Stimulated activated memory B cell treated with anti-CD40 and anti-IgM and Interleukin-4, amounts not matched to agents 10 μg/mL and 1 μg/mL and 100 μg/mL, for 72 hours (primary cell): ENCODE data around the gene DENR.
"Not testable (repeated sequence)": the region's sequence is repeated elsewhere in the genome, so short reads cannot be mapped to it uniquely, and the experiment has no call there.

Source experiments
- ATAC-seq: fragments of 150-1000 bp; cut with Tn5 transposase; 2 replicates; pipeline ENCODE4 v1.10.0; 2021
- H3K27ac Mint-ChIP-seq: one replicate; pipeline ENCODE4 v1.8.0; 2022; ENCODE audit warnings: mild to moderate bottlenecking, mixed read lengths
- H3K27me3 Mint-ChIP-seq: one replicate; pipeline ENCODE4 v1.8.0; 2022; ENCODE audit warnings: mixed read lengths
- H3K36me3 Mint-ChIP-seq: one replicate; pipeline ENCODE4 v1.8.0; 2022; ENCODE audit warnings: mixed read lengths
- H3K4me1 Mint-ChIP-seq: one replicate; pipeline ENCODE4 v1.8.0; 2022; ENCODE audit warnings: mixed read lengths
- H3K4me3 Mint-ChIP-seq: one replicate; pipeline ENCODE4 v1.8.0; 2022; ENCODE audit warnings: mild to moderate bottlenecking, moderate library complexity, mixed read lengths
- H3K9me3 Mint-ChIP-seq: one replicate; pipeline ENCODE4 v1.8.0; 2022; ENCODE audit warnings: mixed read lengths

Gene DENR

DNA sequence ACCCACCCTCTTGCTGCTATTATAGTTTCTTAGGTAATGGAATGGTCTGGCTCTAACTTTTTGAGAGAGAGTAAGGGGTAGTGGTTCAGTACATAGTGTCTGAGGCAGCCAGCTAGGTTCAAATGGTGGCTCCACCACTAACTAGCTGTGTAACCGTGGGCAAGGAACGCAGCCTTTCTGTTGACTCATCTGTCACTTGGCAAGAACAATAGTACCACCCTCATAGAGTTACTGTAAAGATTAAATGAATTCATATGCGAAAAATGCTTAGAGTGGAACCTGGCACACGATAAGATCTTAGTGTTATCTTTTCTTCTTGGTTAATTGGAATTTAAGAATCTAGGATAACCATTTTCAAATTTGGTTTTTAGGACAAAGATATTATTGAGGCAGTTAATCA is 35.8 kb downstream of the DENR start:
- H3K36me3 Mint-ChIP-seq, result no peaks in the 10 kb centered on the region
- no peaks in the 10 kb centered on the region for H3K9me3 Mint-ChIP-seq
- no peak overlapping the region for H3K27ac Mint-ChIP-seq
- no peaks in the 10 kb centered on the region for H3K27me3 Mint-ChIP-seq
- no peak for ATAC-seq
- no peaks in the 10 kb centered on the region for H3K4me1 Mint-ChIP-seq
- no peak overlapping the region for H3K4me3 Mint-ChIP-seq

DNA sequence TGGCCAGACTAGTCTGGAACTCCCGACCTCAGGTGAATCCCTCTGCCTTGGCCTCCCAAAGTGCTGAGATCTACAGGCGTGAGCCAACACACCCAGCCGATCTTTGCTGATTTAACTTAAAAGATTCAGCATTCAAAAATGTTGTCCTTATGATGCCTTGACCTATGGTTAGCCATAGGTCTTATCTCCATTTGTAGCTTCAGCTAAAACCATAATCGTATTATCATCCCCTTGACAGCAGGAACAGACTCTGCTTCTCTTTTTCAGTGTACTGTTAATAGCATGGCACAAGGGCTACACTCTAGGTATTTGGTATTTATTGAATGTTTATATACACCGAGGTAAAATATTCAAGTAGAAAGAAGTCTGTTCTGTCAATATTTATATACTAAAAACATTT is 37.0 kb downstream of the DENR start:
- Mint-ChIP-seq H3K4me1 (peaks cover 5% of the 10 kb centered on the region), H3K9me3 (no peaks in the 10 kb centered on the region), H3K27ac (no peak overlapping the region), H3K36me3 (no peaks in the 10 kb centered on the region), H3K27me3 (no peaks in the 10 kb centered on the region), H3K4me3 (no peak overlapping the region)
- ATAC-seq, result no peak

DNA sequence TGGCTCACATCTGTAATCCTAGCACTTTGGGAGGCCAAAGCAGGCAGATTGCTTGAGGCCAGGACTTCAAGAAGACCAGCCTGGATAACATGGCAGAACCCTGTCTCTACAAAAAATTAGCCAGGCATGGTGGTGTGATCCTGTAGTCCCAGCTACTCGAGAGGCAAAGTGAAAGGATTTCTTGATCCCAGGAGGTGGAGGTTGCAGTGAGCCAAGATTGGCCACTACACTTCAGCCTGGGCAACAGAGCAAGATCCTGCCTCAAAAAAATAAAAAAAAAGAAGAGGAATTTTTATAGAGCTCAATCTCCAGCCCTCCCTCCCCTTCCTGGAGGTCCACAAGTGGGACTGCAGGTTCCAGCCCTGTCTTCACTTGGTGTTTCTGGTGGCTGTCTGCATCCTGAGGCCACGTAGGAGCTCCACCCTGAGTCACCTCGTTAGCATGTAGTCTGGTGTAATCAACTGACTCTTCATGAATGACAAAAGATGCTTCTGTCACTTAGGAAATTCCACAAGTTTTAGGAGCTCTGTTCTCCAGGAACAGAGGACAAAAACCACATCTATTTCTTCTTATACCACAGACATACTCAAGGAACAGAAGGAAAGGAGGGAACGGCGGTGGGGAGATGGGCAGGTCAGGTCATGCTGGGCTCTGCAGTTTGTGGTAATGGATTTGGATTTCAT is 37.9 kb downstream of the DENR start:
- Mint-ChIP-seq H3K4me1 (peaks cover 5% of the 10 kb centered on the region), H3K36me3 (no peaks in the 10 kb centered on the region), H3K9me3 (no peaks in the 10 kb centered on the region), H3K27me3 (no peaks in the 10 kb centered on the region), H3K27ac (no peak overlapping the region), H3K4me3 (no peak overlapping the region)
- no peak for ATAC-seq

DNA sequence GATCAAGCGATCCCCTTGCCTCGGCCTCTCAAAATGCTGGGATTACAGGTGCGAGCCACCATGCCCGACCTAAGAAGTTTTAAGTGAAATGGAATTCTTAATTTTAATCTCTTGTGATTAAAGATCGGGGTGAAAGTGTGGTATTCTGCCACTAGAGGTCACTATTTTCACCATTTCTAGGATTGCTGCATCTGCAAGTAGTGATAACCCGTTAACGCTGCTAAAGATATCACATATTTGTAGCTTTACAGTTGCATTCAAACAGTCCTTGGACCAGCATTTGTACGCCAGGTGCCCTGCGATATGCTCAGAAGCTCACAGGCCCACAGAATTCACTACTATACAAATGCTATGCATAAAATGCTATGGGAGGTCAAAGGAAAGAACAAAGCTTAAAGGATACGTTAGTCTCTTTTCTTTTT is 41.1 kb downstream of the DENR start:
- peaks cover 5% of the 10 kb centered on the region for H3K4me1 Mint-ChIP-seq
- no peak overlapping the region for H3K4me3 Mint-ChIP-seq
- H3K9me3 Mint-ChIP-seq, result no peaks in the 10 kb centered on the region
- no peaks in the 10 kb centered on the region for H3K27me3 Mint-ChIP-seq
- ATAC-seq, result no peak
- H3K27ac Mint-ChIP-seq, result no peak overlapping the region
- H3K36me3 Mint-ChIP-seq, result no peaks in the 10 kb centered on the region

DNA sequence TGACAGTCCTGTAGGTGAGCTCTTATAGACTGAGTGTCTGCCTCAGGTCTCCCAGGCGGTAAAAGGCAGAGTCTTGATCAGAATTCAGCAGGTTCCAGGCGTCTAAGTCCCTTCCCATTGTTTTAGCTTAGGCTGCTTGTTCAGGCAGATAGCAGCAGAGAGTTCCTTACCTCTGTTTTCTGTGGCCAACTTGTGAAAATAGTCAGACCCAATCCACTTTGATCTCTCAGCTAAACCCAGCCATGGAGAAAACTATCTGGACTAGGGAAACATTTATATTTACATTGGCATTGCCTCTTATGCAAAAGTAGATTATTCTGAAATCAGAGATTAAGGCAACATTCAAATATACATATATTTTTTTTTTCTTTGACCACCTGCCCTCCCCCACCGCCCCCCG is 43.2 kb downstream of the DENR start:
- Mint-ChIP-seq H3K36me3 (no peaks in the 10 kb centered on the region), H3K4me1 (peaks cover 5% of the 10 kb centered on the region), H3K27me3 (no peaks in the 10 kb centered on the region), H3K9me3 (no peaks in the 10 kb centered on the region), H3K27ac (no peak overlapping the region), H3K4me3 (no peak overlapping the region)
- no peak for ATAC-seq

DNA sequence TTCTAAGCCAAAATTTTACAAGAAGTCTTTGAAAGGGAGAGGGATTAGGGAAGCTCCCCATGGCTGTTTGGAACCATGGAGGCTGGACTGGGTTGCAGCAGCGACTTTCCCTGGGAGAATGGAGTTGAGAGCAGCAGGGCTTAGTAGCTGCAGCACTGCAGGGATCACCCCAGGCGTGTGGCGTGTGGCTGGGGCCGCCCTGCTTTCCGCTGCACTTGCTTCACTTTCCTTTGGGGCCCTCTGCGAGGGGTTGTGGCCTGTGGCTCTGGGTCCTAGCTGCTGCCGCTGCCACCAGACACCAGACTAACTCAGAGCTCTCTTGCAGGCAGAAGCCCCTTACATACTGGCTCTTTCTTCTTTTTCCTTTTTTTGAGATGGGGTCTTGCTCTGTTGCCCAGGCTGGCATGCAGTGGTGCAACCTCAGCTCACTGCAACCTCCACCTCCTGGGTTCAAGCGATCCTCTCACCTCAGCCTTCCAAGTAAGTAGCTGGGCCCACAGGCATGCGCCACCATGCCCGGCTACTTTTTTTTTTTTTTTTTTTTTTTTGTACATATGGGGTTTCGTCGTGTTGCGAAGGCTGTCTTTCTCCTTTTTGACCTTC is 47.1 kb downstream of the DENR start:
- Mint-ChIP-seq H3K4me1 (no peaks in the 10 kb centered on the region), H3K36me3 (no peaks in the 10 kb centered on the region), H3K27me3 (no peaks in the 10 kb centered on the region), H3K27ac (no peak overlapping the region), H3K4me3 (no peak overlapping the region), H3K9me3 (no peaks in the 10 kb centered on the region)
- no peak for ATAC-seq

DNA sequence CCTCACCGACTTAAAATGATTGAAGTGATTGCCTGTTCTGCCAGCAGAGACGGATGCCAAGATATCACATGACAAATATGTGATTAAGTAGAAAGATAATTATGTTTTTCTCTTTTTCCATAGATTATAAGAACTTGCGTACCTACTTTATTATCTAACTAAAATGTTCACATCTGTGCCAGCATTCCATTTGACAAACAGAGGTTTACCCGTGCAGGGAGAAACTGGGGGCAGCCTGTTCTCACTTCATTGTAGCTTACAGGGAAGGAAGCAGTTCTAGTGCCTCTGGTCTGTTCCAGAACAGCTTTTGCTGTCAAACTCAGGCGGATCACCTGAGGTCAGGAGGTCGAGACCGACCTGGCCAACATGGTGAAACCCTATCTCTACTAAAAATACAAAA is 51.3 kb downstream of the DENR start:
- Mint-ChIP-seq H3K36me3 (no peaks in the 10 kb centered on the region), H3K4me1 (peaks cover 4% of the 10 kb centered on the region), H3K27ac (no peak overlapping the region), H3K4me3 (no peak overlapping the region), H3K9me3 (no peaks in the 10 kb centered on the region), H3K27me3 (no peaks in the 10 kb centered on the region)
- no peak for ATAC-seq

DNA sequence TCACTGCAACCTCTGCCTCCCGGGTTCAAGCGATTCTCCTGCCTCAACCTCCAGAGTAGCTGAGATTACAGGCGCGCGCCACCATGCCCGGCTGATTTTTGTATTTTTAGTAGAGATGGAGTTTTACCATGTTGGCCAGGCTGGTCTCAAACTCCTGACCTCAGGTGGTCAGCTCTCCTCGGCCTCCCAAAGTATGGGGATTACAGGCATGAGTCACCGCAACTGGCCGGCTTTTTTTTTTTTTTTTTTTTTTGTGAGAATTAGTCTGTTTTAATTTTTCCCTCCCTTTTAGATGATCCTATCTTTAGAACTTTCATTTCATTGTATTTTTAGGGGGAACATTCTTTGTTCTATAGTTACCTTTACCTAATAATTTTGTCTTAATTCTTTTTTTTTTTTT is 52.3 kb downstream of the DENR start:
- not testable (repeated sequence) for H3K9me3 Mint-ChIP-seq, H3K4me3 Mint-ChIP-seq, H3K4me1 Mint-ChIP-seq, ATAC-seq, H3K27me3 Mint-ChIP-seq, H3K36me3 Mint-ChIP-seq, H3K27ac Mint-ChIP-seq

DNA sequence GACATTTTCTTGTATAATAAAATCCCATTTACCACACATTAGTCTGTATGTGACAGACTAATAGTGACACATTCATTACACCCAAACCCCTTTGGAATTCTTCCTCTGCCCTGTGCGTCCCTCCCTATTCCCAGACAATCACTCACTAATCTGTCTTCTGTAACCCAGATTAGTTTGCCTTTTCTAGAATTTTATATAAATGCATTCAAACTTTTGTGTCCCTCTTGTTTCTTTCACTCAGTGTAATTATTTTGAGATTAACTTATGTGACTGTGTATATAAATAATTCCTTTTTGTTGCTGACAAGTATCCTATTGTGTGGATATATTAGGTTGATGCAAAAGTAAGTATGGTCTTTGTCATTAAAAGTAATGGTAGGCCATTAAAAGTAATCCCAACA is 55.0 kb downstream of the DENR start:
- H3K4me3 Mint-ChIP-seq, result no peak overlapping the region
- no peak overlapping the region for H3K27ac Mint-ChIP-seq
- ATAC-seq, result no peak
- H3K27me3 Mint-ChIP-seq, result no peaks in the 10 kb centered on the region
- H3K36me3 Mint-ChIP-seq, result no peaks in the 10 kb centered on the region
- H3K4me1 Mint-ChIP-seq, result peaks cover 17% of the 10 kb centered on the region
- no peaks in the 10 kb centered on the region for H3K9me3 Mint-ChIP-seq

DNA sequence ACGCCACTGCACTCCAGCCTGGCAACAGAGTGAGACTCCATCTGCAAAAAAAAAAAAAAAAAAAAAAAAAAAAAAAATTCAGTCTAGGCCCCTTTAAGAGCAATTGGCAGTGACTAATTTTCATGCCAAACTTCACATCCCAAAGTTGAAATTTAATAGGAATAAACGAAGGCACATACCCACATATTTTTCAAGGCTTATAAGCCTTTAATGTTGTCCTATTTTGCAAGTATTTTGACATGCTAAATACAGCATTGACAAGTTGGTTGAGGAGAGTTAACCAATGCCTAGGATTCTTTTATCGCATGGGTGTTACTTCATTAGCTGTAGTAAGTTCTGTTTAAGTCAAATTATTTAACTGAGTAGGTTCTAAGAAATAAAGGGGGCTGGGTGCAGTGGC is 59.2 kb downstream of the DENR start:
- ATAC-seq, result no peak
- Mint-ChIP-seq H3K36me3 (no peaks in the 10 kb centered on the region), H3K9me3 (no peaks in the 10 kb centered on the region), H3K27me3 (no peaks in the 10 kb centered on the region), H3K4me3 (no peak overlapping the region), H3K4me1 (peaks cover 50% of the 10 kb centered on the region), H3K27ac (peak overlapping the region; percentile 87)

DNA sequence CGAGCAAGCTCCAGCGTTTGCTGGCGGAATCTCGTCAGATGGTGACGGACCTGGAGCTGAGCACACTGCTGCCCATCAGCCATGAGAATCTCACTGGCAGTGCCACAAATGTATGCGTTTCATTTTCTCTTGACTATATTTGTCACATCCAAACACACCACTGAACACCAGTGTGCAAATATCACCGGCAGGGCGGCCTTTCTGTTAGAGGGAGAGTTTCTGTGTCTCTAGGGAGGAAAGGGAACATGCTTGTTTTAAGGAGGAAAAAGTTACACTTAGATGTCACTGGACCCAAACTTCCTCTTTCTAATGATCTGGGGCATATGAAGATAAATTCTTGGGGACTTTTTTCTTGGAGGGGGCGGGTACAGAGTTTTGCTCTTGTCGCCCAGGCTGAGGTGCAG is 60.7 kb downstream of the DENR start:
- Mint-ChIP-seq H3K27ac (peak overlapping the region; percentile 87), H3K9me3 (no peaks in the 10 kb centered on the region), H3K4me3 (peak overlapping the region; percentile 69), H3K4me1 (peaks cover 50% of the 10 kb centered on the region), H3K27me3 (no peaks in the 10 kb centered on the region), H3K36me3 (no peaks in the 10 kb centered on the region)
- peak; percentile 98 for ATAC-seq

DNA sequence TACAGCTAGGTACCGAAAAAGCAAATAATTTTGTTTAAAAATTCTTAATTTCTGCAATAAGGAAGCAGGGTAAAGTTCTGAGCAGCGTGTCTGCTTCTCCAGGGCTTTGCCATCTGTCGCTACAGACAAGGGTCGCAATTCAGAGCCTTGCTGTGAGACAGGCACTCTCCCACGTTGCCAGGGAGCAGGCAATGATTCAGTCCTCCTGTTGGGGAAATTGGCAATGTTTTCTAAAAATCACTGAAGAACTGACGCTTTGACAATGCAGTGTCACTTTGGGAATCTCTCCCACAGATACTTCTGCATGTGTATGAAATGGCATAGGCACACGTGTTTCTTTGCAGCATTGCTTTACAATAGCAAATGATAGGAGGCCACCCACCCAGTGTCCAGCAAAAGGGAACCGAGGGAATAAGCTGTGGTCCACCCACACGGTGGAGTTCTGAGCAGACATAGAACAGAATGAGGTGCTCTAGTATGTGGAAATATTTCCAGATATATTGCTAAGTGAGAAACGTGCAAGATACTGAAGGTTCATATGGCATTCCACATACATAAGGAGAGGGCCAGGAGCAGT is 66.7 kb downstream of the DENR start:
- Mint-ChIP-seq H3K4me3 (no peak overlapping the region), H3K36me3 (no peaks in the 10 kb centered on the region), H3K4me1 (peaks cover 58% of the 10 kb centered on the region), H3K27ac (peak overlapping the region; percentile 81), H3K9me3 (no peaks in the 10 kb centered on the region), H3K27me3 (no peaks in the 10 kb centered on the region)
- no peak for ATAC-seq

DNA sequence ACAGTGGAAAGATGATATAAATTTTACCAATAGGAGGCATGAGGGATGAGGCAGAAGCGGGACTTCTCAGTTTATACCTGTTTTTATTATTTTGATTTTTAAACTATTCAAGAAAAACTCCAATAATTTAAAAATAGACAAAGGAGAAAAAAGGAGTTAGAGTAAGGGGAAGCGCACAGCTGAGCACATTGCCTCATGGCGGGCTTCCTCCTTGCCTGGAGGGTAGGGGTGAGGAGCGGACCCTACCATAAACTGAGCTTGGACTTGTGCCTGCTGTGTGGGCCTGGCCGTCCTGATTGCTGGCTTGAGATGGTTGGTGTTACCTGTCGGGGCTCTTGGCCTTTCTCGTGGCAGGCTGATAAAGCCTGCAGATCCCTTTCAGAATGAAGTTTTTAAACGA is 67.5 kb downstream of the DENR start:
- Mint-ChIP-seq H3K4me3 (no peak overlapping the region), H3K4me1 (peaks cover 51% of the 10 kb centered on the region), H3K36me3 (no peaks in the 10 kb centered on the region), H3K9me3 (no peaks in the 10 kb centered on the region), H3K27me3 (no peaks in the 10 kb centered on the region), H3K27ac (peak overlapping the region; percentile 81)
- ATAC-seq, result no peak
